ENCODE data around the gene ART5. TPM values are rescaled to one million over a fixed set of nuclear protein-coding genes. Genes with fewer than 3 reads are reported as not detected.

Gene ART5
- total and polyA plus RNA-seq, 9 donors, result 1.3 to 6.5 (median 3.7) TPM

DNA sequence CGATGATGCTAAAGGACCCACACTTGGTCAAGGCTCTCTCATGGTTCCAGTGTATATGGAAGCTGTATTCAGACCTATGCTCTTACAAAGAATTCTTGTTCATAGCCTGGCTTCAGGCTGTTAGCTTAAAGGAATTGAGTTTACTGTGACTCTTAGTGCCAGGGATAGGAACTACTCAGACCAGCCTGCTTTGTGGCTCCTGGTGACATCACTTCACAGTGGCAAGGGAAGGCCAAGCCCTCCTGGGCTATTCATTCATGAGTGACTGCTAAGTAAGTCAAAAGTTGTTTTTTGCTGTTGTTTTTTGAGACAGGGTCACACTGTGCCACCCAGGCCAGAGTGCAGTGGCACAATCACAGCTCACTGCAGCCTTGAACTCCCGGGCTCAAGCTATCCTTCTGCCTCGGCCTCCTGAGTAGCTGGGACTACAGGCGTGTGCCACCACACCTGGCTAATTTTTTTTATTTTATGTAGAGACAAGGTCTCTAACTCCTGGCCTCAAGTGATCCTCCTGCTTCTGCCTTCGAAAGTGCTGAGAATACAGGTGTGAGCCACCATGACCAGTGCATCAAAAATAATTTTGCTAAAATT, 9.6 kb downstream of the ART5 start:
- Histone ChIP-seq H3K4me1 (ENCODE audit: insufficient read depth) (no peaks in the 10 kb centered on the region), H3K4me3 (no peak overlapping the region), H3K27ac (no peak overlapping the region), H3K9me3 (no peaks in the 10 kb centered on the region), H3K36me3 (no peaks in the 10 kb centered on the region), H3K27me3 (no peaks in the 10 kb centered on the region)
- no peak for DNase-seq
- intact Hi-C loops (cut with DNase I), result no loop called here
- TF ChIP-seq POLR2A (IDR thresholded peaks at IDR 0.05), result no peak
- TF ChIP-seq EP300 (IDR thresholded peaks at IDR 0.05), result no peak
- TF ChIP-seq, protein P1, sequence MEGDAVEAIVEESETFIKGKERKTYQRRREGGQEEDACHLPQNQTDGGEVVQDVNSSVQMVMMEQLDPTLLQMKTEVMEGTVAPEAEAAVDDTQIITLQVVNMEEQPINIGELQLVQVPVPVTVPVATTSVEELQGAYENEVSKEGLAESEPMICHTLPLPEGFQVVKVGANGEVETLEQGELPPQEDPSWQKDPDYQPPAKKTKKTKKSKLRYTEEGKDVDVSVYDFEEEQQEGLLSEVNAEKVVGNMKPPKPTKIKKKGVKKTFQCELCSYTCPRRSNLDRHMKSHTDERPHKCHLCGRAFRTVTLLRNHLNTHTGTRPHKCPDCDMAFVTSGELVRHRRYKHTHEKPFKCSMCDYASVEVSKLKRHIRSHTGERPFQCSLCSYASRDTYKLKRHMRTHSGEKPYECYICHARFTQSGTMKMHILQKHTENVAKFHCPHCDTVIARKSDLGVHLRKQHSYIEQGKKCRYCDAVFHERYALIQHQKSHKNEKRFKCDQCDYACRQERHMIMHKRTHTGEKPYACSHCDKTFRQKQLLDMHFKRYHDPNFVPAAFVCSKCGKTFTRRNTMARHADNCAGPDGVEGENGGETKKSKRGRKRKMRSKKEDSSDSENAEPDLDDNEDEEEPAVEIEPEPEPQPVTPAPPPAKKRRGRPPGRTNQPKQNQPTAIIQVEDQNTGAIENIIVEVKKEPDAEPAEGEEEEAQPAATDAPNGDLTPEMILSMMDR (IDR thresholded peaks at IDR 0.05), result no peak
- 87 to 91% (median 90%) methylated on average over 5 of the region's 5 CpGs for WGBS, 3 donors

GRCh38 chr11:3631331-3631730, 10.5 kb downstream of the ART5 start:
- no peaks in the 10 kb centered on the region for H3K36me3 ChIP-seq
- H3K4me3 ChIP-seq, result no peak overlapping the region
- intact Hi-C loops (cut with DNase I), result no loop called here
- 82 to 88% (median 85%) methylated on average over 4 of the region's 4 CpGs for whole genome bisulfite sequencing, 3 donors
- DNase-seq, result no peak
- TF ChIP-seq EP300 (IDR thresholded peaks at IDR 0.05), result no peak
- TF ChIP-seq, protein P1 (IDR thresholded peaks at IDR 0.05), result no peak
- TF ChIP-seq POLR2A (IDR thresholded peaks at IDR 0.05), result no peak
- no peak overlapping the region for H3K27ac ChIP-seq
- no peaks in the 10 kb centered on the region for H3K4me1 ChIP-seq (ENCODE audit: insufficient read depth)
- H3K9me3 ChIP-seq, result no peaks in the 10 kb centered on the region
- no peaks in the 10 kb centered on the region for H3K27me3 ChIP-seq

DNA sequence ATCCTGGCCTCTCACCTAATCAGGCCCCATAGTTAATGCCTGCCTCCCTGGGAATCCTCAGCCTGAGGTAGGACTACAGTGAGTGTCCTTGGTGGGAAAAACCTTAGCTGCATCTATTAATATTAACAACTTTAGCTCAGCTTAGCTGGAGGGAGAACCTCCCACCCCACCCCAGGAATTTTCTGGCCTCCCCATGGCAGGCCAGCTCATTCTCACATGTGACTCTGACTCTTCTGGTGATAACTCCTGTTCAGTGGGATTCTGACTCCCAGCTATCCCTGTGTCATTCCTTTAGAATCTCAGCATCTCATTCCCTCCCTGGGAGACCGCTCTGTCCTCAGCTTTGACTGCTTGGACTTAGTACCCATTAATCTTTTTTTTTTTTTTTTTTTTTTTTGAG, 14.5 kb downstream of the ART5 start:
- 85 to 96% (median 91%) methylated on average over 1 of the region's 1 CpG for WGBS, 3 donors
- no peak for DNase-seq
- no peak overlapping the region for H3K4me3 ChIP-seq
- intact Hi-C loops (cut with DNase I), result no loop called here
- H3K9me3 ChIP-seq, result no peaks in the 10 kb centered on the region
- H3K36me3 ChIP-seq, result no peaks in the 10 kb centered on the region
- TF ChIP-seq POLR2A (IDR thresholded peaks at IDR 0.05), result no peak
- TF ChIP-seq EP300 (IDR thresholded peaks at IDR 0.05), result no peak
- TF ChIP-seq, protein P1 (IDR thresholded peaks at IDR 0.05), result no peak
- H3K27me3 ChIP-seq, result no peaks in the 10 kb centered on the region
- no peaks in the 10 kb centered on the region for H3K4me1 ChIP-seq (ENCODE audit: insufficient read depth)
- H3K27ac ChIP-seq, result no peak overlapping the region

DNA sequence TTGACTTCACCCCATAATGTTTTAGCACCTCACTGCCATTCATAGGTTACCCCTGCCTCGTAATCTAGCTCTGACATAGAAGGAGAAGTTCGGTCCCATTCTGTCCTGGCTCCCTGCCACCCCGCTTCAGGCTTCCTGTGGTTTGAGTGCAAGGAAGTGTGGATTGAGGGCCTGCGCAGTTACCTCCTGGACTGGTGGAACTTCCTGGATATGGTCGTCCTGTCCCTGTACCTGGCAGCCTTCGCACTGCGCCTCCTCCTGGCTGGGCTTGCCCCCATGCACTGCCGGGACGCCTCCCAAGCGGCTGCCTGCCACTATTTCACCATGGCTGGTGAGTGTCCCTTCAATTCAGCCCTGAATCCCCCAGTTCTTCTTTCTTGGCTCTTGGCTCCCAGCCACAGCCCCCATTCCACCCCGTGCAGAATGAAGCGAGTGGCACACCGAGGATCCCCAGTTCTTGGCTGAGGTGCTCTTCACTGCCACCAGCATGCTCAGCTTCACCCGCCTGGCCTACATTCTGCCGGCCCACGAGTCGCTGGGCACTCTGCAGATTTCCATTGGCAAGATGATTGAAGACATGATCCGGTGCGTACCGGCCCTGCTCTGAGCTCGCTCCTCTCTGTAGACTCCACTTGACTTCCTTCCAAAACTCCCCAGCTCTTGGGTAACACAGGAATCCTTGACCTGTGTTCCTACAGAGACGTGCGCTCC, 15.4 kb downstream of the ART5 start:
- DNase-seq, result no peak
- Histone ChIP-seq H3K36me3 (no peaks in the 10 kb centered on the region), H3K27me3 (no peaks in the 10 kb centered on the region), H3K4me3 (no peak overlapping the region), H3K27ac (no peak overlapping the region), H3K9me3 (no peaks in the 10 kb centered on the region), H3K4me1 (ENCODE audit: insufficient read depth) (no peaks in the 10 kb centered on the region)
- intact Hi-C loops (cut with DNase I), result no loop called here
- WGBS, 3 donors, result 86 to 92% (median 89%) methylated on average over 23 of the region's 23 CpGs
- TF ChIP-seq EP300 (IDR thresholded peaks at IDR 0.05) (no peak), POLR2A (IDR thresholded peaks at IDR 0.05) (no peak)
- TF ChIP-seq, protein P1 (IDR thresholded peaks at IDR 0.05), result no peak

Data from ovary (tissue), 9 donors.